Astrocyte (in vitro differentiated cells and primary cell): ENCODE results near the gene CCDC141. TPM values are rescaled to one million over a fixed set of nuclear protein-coding genes. Genes with fewer than 3 reads are reported as not detected.
A peak's percentile ranks its signal among the peaks of the same experiment; 100 is the strongest.

Experiments
- DNase-seq: peaks from one replicate; pipeline ENCODE4 v3.0.0-alpha.2; 2010; ENCODE audit warnings: low read depth
- FAIRE-seq: peaks from 2 replicates; lab custom pipeline; 2011; peaks lifted over from hg19 to GRCh38; lab: Jason Lieb, UNC
- H2AFZ ChIP-seq: 2 replicates; pipeline ENCODE4 v1.6.0; 2012; ENCODE audit warnings: low read depth, low read length, inconsistent platforms
- H3K27ac ChIP-seq: 2 replicates; pipeline ENCODE4 v1.5.1; 2011; ENCODE audit warnings: low read depth, low read length, inconsistent platforms
- H3K27me3 ChIP-seq: 2 replicates; pipeline ENCODE4 v1.6.0; 2011; ENCODE audit warnings: low read length, inconsistent platforms; ENCODE audit not compliant: insufficient read depth
- H3K36me3 ChIP-seq: 2 replicates; pipeline ENCODE4 v1.5.1; 2011; ENCODE audit warnings: low read length, inconsistent platforms; ENCODE audit not compliant: insufficient read depth
- H3K4me1 ChIP-seq: 2 replicates; pipeline ENCODE4 v1.5.1; 2011; ENCODE audit warnings: low read length, inconsistent platforms; ENCODE audit not compliant: insufficient read depth
- H3K4me2 ChIP-seq: 2 replicates; pipeline ENCODE4 v1.6.0; 2012; ENCODE audit warnings: low read length, inconsistent platforms
- H3K4me3 ChIP-seq: 2 replicates; pipeline ENCODE4 v1.5.1; 2011; ENCODE audit warnings: low read depth, mild to moderate bottlenecking, low read length, inconsistent platforms; ENCODE audit not compliant: insufficient read depth
- H3K79me2 ChIP-seq: 2 replicates; pipeline ENCODE4 v1.6.0; 2012; ENCODE audit warnings: mild to moderate bottlenecking, low read length, inconsistent platforms; ENCODE audit not compliant: insufficient read depth
- H3K9ac ChIP-seq: 2 replicates; pipeline ENCODE4 v1.6.0; 2012; ENCODE audit warnings: mild to moderate bottlenecking, low read length, inconsistent platforms
- H3K9me3 ChIP-seq: 2 replicates; pipeline ENCODE4 v1.5.1; 2012; ENCODE audit warnings: low read depth, mild to moderate bottlenecking, low read length, inconsistent platforms; ENCODE audit not compliant: insufficient read depth
- H4K20me1 ChIP-seq: 2 replicates; pipeline ENCODE4 v1.6.0; 2012; ENCODE audit warnings: low read length, inconsistent platforms; ENCODE audit not compliant: insufficient read depth
- H3K27ac Mint-ChIP-seq: one replicate; pipeline ENCODE4 v1.8.0; 2021; ENCODE audit warnings: mild to moderate bottlenecking, mixed read lengths; ENCODE audit not compliant: unreplicated experiment
- H3K27me3 Mint-ChIP-seq: one replicate; pipeline ENCODE4 v1.8.0; 2021; ENCODE audit warnings: low read depth, mixed read lengths; ENCODE audit not compliant: unreplicated experiment
- H3K36me3 Mint-ChIP-seq: one replicate; pipeline ENCODE4 v1.8.0; 2021; ENCODE audit warnings: low read depth, mixed read lengths; ENCODE audit not compliant: unreplicated experiment
- H3K4me1 Mint-ChIP-seq: one replicate; pipeline ENCODE4 v1.8.0; 2021; ENCODE audit warnings: low read depth, mixed read lengths; ENCODE audit not compliant: unreplicated experiment
- H3K4me3 Mint-ChIP-seq: one replicate; pipeline ENCODE4 v1.8.0; 2021; ENCODE audit warnings: mild to moderate bottlenecking, moderate library complexity, mixed read lengths; ENCODE audit not compliant: unreplicated experiment
- H3K9me3 Mint-ChIP-seq: one replicate; pipeline ENCODE4 v1.8.0; 2021; ENCODE audit warnings: mild to moderate bottlenecking, mixed read lengths; ENCODE audit not compliant: unreplicated experiment
- CTCF ChIP-seq: IDR thresholded peaks from 2 replicates; pipeline ENCODE4 v1.5.1; 2011; ENCODE audit warnings: low read depth, mild to moderate bottlenecking, inconsistent platforms, low read length, moderate library complexity; ENCODE audit not compliant: insufficient read depth
- EZH2 ChIP-seq: IDR thresholded peaks from 2 replicates; pipeline ENCODE4 v1.6.1; 2012; ENCODE audit warnings: mild to moderate bottlenecking, low read length, inconsistent platforms; ENCODE audit not compliant: insufficient read depth
- total RNA-seq: library from RNA; stranded (reverse); gene quantifications from 2 replicates; pipeline ENCODE4 v1.2.1, GENCODE V29; 2021

The CCDC141 gene
- total RNA-seq, 1 donor from 2014 or later: 0.18 TPM

GRCh38 chr2:178911039-178911438, 138.9 kb downstream of the CCDC141 start:
- H3K27ac ChIP-seq: no peak overlapping the region
- no peak overlapping the region for H2AFZ ChIP-seq
- Mint-ChIP-seq H3K27ac (no peak overlapping the region), H3K9me3 (no peaks in the 10 kb centered on the region), H3K27me3 (no peaks in the 10 kb centered on the region), H3K4me3 (no peak overlapping the region), H3K36me3 (no peaks in the 10 kb centered on the region), H3K4me1 (peaks cover 3% of the 10 kb centered on the region)
- DNase-seq (no peak), FAIRE-seq (no peak)
- H3K36me3 ChIP-seq: no peaks in the 10 kb centered on the region
- H3K9me3 ChIP-seq: no peaks in the 10 kb centered on the region
- no peaks in the 10 kb centered on the region for H3K27me3 ChIP-seq
- no peak for TF ChIP-seq CTCF
- no peak for TF ChIP-seq EZH2
- no peak overlapping the region for H3K4me2 ChIP-seq
- H3K4me3 ChIP-seq: no peak overlapping the region
- no peaks in the 10 kb centered on the region for H3K79me2 ChIP-seq
- no peaks in the 10 kb centered on the region for H4K20me1 ChIP-seq
- no peaks in the 10 kb centered on the region for H3K4me1 ChIP-seq
- no peak overlapping the region for H3K9ac ChIP-seq

DNA sequence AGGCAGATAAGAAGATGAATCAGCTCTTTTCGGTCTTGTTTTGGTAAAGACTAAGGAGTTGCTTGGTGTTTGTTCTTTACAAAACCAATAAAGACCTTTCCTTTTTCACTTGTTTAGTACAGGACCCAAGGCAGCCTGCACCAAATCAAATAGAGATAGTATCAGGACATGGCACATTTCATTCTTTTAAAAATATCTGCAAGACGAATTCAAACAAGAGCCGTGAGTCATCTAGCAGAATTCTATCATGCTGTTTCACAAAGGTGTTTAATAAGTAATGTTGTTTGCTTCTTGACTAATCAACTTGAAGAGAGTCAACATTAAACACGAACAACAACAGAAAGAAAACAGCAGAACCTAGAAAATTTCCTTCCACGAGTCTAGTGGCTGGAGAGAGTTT, 139.9 kb downstream of the CCDC141 start:
- FAIRE-seq: no peak
- H3K36me3 Mint-ChIP-seq: no peaks in the 10 kb centered on the region
- DNase-seq: no peak
- no peaks in the 10 kb centered on the region for H3K27me3 ChIP-seq
- no peak overlapping the region for H3K4me2 ChIP-seq
- no peak overlapping the region for H3K4me3 ChIP-seq
- no peaks in the 10 kb centered on the region for H3K4me1 ChIP-seq
- H3K27ac Mint-ChIP-seq: no peak overlapping the region
- H3K9ac ChIP-seq: no peak overlapping the region
- no peak overlapping the region for H2AFZ ChIP-seq
- H3K36me3 ChIP-seq: no peaks in the 10 kb centered on the region
- H4K20me1 ChIP-seq: no peaks in the 10 kb centered on the region
- TF ChIP-seq CTCF (no peak), EZH2 (no peak)
- H3K27me3 Mint-ChIP-seq: no peaks in the 10 kb centered on the region
- no peaks in the 10 kb centered on the region for H3K79me2 ChIP-seq
- no peak overlapping the region for H3K4me3 Mint-ChIP-seq
- peaks cover 3% of the 10 kb centered on the region for H3K4me1 Mint-ChIP-seq
- no peaks in the 10 kb centered on the region for H3K9me3 ChIP-seq
- no peaks in the 10 kb centered on the region for H3K9me3 Mint-ChIP-seq
- H3K27ac ChIP-seq: no peak overlapping the region

DNA sequence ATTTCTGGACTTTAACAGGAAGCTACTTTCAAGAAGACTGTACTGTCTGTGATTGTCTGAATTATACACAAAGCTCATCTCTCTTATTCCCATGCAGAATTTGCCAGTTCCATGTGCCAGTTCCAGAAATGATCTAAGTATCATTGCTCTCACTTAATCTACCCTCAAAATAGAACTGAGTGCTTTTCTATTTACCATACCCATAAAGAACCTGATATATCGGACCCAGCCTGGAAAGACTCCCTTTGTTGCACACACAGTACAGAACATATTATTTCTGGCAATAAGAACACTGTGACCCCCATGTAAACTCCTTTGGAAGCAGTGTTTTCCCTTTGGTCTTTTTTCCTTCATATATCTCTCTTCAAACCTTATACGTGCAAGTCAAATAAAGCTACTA, 140.4 kb downstream of the CCDC141 start:
- Histone ChIP-seq H3K27ac (no peak overlapping the region), H3K9me3 (no peaks in the 10 kb centered on the region), H3K4me2 (no peak overlapping the region), H2AFZ (no peak overlapping the region), H3K4me1 (no peaks in the 10 kb centered on the region), H3K79me2 (no peaks in the 10 kb centered on the region), H3K36me3 (no peaks in the 10 kb centered on the region), H3K9ac (no peak overlapping the region), H3K4me3 (no peak overlapping the region), H3K27me3 (no peaks in the 10 kb centered on the region), H4K20me1 (no peaks in the 10 kb centered on the region)
- Mint-ChIP-seq H3K4me3 (no peak overlapping the region), H3K9me3 (no peaks in the 10 kb centered on the region), H3K27me3 (no peaks in the 10 kb centered on the region), H3K27ac (no peak overlapping the region), H3K4me1 (peaks cover 3% of the 10 kb centered on the region), H3K36me3 (no peaks in the 10 kb centered on the region)
- peak; percentile 41 for FAIRE-seq
- DNase-seq: no peak
- no peak for TF ChIP-seq EZH2
- TF ChIP-seq CTCF: no peak
